Loucy (cell line): ENCODE data around the gene P2RY8.

ENCODE experiments used
- H2AFZ ChIP-seq: fragments of 200-600 bp; sonication (generic); 2 replicates; pipeline ENCODE4 v1.6.0; 2016; ENCODE audit warnings: antibody characterized with exemption, mild to moderate bottlenecking, low read length, moderate library complexity
- H3F3A ChIP-seq: fragments of 200-600 bp; 2 replicates; pipeline ENCODE4 v1.6.0; 2016; ENCODE audit warnings: antibody characterized with exemption, low read depth, mild to moderate bottlenecking
- H3K27me3 ChIP-seq: fragments of 200-600 bp; sonication (generic); 2 replicates; pipeline ENCODE4 v1.6.1; 2014; ENCODE audit warnings: low read length, mild to moderate bottlenecking; ENCODE audit not compliant: insufficient read depth, poor library complexity, severe bottlenecking
- H3K36me3 ChIP-seq: fragments of 200-600 bp; sonication (generic); 2 replicates; pipeline ENCODE4 v1.6.1; 2016; ENCODE audit warnings: low read length; ENCODE audit not compliant: insufficient read depth
- H3K4me1 ChIP-seq: fragments of 200-600 bp; sonication (generic); 2 replicates; pipeline ENCODE4 v1.5.1; 2014; ENCODE audit warnings: low read length, mild to moderate bottlenecking; ENCODE audit not compliant: insufficient read depth, poor library complexity, severe bottlenecking
- H3K4me2 ChIP-seq: fragments of 200-600 bp; sonication (generic); 2 replicates; pipeline ENCODE4 v1.6.0; 2014; ENCODE audit warnings: antibody characterized with exemption, low read length, low read depth, mild to moderate bottlenecking; ENCODE audit not compliant: poor library complexity, severe bottlenecking
- H3K4me3 ChIP-seq: fragments of 200-600 bp; sonication (generic); 2 replicates; pipeline ENCODE4 v1.5.1; 2014; ENCODE audit warnings: low read length, mild to moderate bottlenecking, mixed read lengths; ENCODE audit not compliant: poor library complexity, severe bottlenecking
- H3K79me2 ChIP-seq: fragments of 200-600 bp; sonication (generic); 2 replicates; pipeline ENCODE4 v1.6.1; 2014; ENCODE audit warnings: low read length; ENCODE audit not compliant: insufficient read depth
- H3K9ac ChIP-seq: fragments of 200-600 bp; sonication (generic); 2 replicates; pipeline ENCODE4 v1.6.0; 2014; ENCODE audit warnings: mild to moderate bottlenecking, low read depth, low read length, moderate library complexity; ENCODE audit not compliant: poor library complexity, severe bottlenecking
- H3K9me2 ChIP-seq: fragments of 200-600 bp; sonication (generic); replicated peaks from 2 replicates; pipeline ENCODE4 v1.6.1; 2016; ENCODE audit warnings: low read depth, low read length, mixed read lengths
- H3K9me3 ChIP-seq: fragments of 200-600 bp; sonication (generic); 2 replicates; pipeline ENCODE4 v1.6.1; 2014; ENCODE audit warnings: mild to moderate bottlenecking, antibody characterized with exemption, low read length, low read depth; ENCODE audit not compliant: insufficient read depth
- H4K20me1 ChIP-seq: fragments of 200-600 bp; sonication (generic); 2 replicates; pipeline ENCODE4 v1.6.0; 2014; ENCODE audit warnings: antibody characterized with exemption, low read length, mild to moderate bottlenecking; ENCODE audit not compliant: insufficient read depth, poor library complexity, severe bottlenecking
- CTCF ChIP-seq: fragments of 200-600 bp; sonication (generic); conservative IDR thresholded peaks from 2 replicates; pipeline ENCODE4 v1.5.1; 2014; ENCODE audit warnings: mild to moderate bottlenecking, antibody characterized with exemption, low read length
- EZH2phosphoT487 ChIP-seq: fragments of 200-600 bp; IDR thresholded peaks from 2 replicates; pipeline ENCODE4 v1.6.1; 2018; ENCODE audit warnings: antibody characterized with exemption, mild to moderate bottlenecking, moderate library complexity, borderline replicate concordance

Gene P2RY8

GRCh38 chrX:1519022-1519497 lies 17.9 kb downstream of the P2RY8 start:
- no peak overlapping the region for H2AFZ ChIP-seq
- no peaks in the 10 kb centered on the region for H3K9me3 ChIP-seq
- no peaks in the 10 kb centered on the region for H3K9me2 ChIP-seq
- no peaks in the 10 kb centered on the region for H3F3A ChIP-seq
- no peak overlapping the region for H3K4me2 ChIP-seq
- H3K36me3 ChIP-seq: peaks cover under 1% of the 10 kb centered on the region; the same call in 1 of the 2 replicates
- no peak overlapping the region for H3K4me3 ChIP-seq
- TF ChIP-seq EZH2phosphoT487: no peak
- peaks cover 72% of the 10 kb centered on the region for H3K79me2 ChIP-seq
- H3K9ac ChIP-seq: no peak overlapping the region
- peaks cover 41% of the 10 kb centered on the region for H4K20me1 ChIP-seq
- H3K4me1 ChIP-seq: no peaks in the 10 kb centered on the region
- no peaks in the 10 kb centered on the region for H3K27me3 ChIP-seq

- H3K4me2 ChIP-seq: no peak overlapping the region
- peaks cover 74% of the 10 kb centered on the region for H3K79me2 ChIP-seq
- no peaks in the 10 kb centered on the region for H3K27me3 ChIP-seq
- no peak overlapping the region for H3K4me3 ChIP-seq
- H3K4me1 ChIP-seq: no peaks in the 10 kb centered on the region
- H3K36me3 ChIP-seq: peaks cover 5% of the 10 kb centered on the region; the same call in 1 of the 2 replicates
- H2AFZ ChIP-seq: no peak overlapping the region
- H3F3A ChIP-seq: no peaks in the 10 kb centered on the region
- peaks cover 39% of the 10 kb centered on the region for H4K20me1 ChIP-seq
- TF ChIP-seq EZH2phosphoT487 (no peak), CTCF (no peak)
- H3K9me3 ChIP-seq: no peaks in the 10 kb centered on the region
- H3K9ac ChIP-seq: no peak overlapping the region
- no peaks in the 10 kb centered on the region for H3K9me2 ChIP-seq
These were observed 18.5 kb downstream of the P2RY8 start for GRCh38 chrX:1518512-1518911.

- Histone ChIP-seq H2AFZ (no peak overlapping the region), H3K4me2 (no peak overlapping the region), H3K36me3 (peaks cover 9% of the 10 kb centered on the region; the same call in 1 of the 2 replicates), H3K79me2 (peaks cover 69% of the 10 kb centered on the region), H3K9me2 (no peaks in the 10 kb centered on the region), H3K27me3 (no peaks in the 10 kb centered on the region), H3F3A (no peaks in the 10 kb centered on the region), H4K20me1 (peaks cover 37% of the 10 kb centered on the region), H3K4me3 (no peak overlapping the region), H3K9ac (no peak overlapping the region), H3K4me1 (no peaks in the 10 kb centered on the region), H3K9me3 (no peaks in the 10 kb centered on the region)
- TF ChIP-seq CTCF (no peak), EZH2phosphoT487 (no peak)
These were observed 20.3 kb downstream of the P2RY8 start for GRCh38 chrX:1516596-1517104.

- Histone ChIP-seq H3K9me3 (no peaks in the 10 kb centered on the region), H3K4me3 (no peak overlapping the region), H3K9me2 (no peaks in the 10 kb centered on the region), H3K4me1 (no peaks in the 10 kb centered on the region), H2AFZ (no peak overlapping the region), H3K79me2 (peaks cover 59% of the 10 kb centered on the region; the same call in 1 of the 2 replicates), H3F3A (no peaks in the 10 kb centered on the region), H3K4me2 (no peak overlapping the region), H4K20me1 (peaks cover 16% of the 10 kb centered on the region), H3K27me3 (no peaks in the 10 kb centered on the region), H3K36me3 (peaks cover 24% of the 10 kb centered on the region; the same call in 1 of the 2 replicates), H3K9ac (no peak overlapping the region)
- no peak for TF ChIP-seq CTCF
- no peak for TF ChIP-seq EZH2phosphoT487
These were observed 25.2 kb downstream of the P2RY8 start for GRCh38 chrX:1511829-1512228.
